Measurements from ENCODE around the gene GRIN2C.

The GRIN2C gene

GRCh38 chr17:74806334-74806733 lies 53.4 kb downstream of the GRIN2C start:
- Mint-ChIP-seq H3K4me3 (no peak overlapping the region), H3K36me3 (ENCODE audit: low read depth) (peaks cover 75% of the 10 kb centered on the region), H3K27ac (no peak overlapping the region), H3K4me1 (ENCODE audit: low read depth) (peaks cover 51% of the 10 kb centered on the region), H3K9me3 (no peaks in the 10 kb centered on the region), H3K27me3 (peaks cover 15% of the 10 kb centered on the region)
- intact Hi-C loops (cut with micrococcal nuclease): no loop called here

- Mint-ChIP-seq H3K4me1 (ENCODE audit: low read depth) (peaks cover 43% of the 10 kb centered on the region), H3K27ac (no peak overlapping the region), H3K9me3 (no peaks in the 10 kb centered on the region), H3K27me3 (peaks cover 15% of the 10 kb centered on the region), H3K4me3 (no peak overlapping the region), H3K36me3 (ENCODE audit: low read depth) (peaks cover 75% of the 10 kb centered on the region)
- intact Hi-C loops (cut with micrococcal nuclease): no loop called here
These were observed 54.1 kb downstream of the GRIN2C start for GRCh38 chr17:74805591-74805991.

GRCh38 chr17:74804683-74805082 lies 55.0 kb downstream of the GRIN2C start:
- peaks cover 75% of the 10 kb centered on the region for H3K36me3 Mint-ChIP-seq (ENCODE audit: low read depth)

GRCh38 chr17:74803971-74804370 lies 55.7 kb downstream of the GRIN2C start:
- Mint-ChIP-seq H3K4me1 (ENCODE audit: low read depth) (peaks cover 27% of the 10 kb centered on the region), H3K27ac (no peak overlapping the region), H3K27me3 (peaks cover 9% of the 10 kb centered on the region), H3K36me3 (ENCODE audit: low read depth) (peaks cover 82% of the 10 kb centered on the region), H3K4me3 (no peak overlapping the region), H3K9me3 (no peaks in the 10 kb centered on the region)
- intact Hi-C loops (cut with micrococcal nuclease): no loop called here

More at GRCh38 chr17:74804683-74805082, 55.0 kb downstream of the GRIN2C start:
- H3K9me3 Mint-ChIP-seq: no peaks in the 10 kb centered on the region
- peaks cover 11% of the 10 kb centered on the region for H3K27me3 Mint-ChIP-seq
- peaks cover 34% of the 10 kb centered on the region for H3K4me1 Mint-ChIP-seq (ENCODE audit: low read depth)
- H3K27ac Mint-ChIP-seq: no peak overlapping the region
- intact Hi-C loops (cut with micrococcal nuclease): no loop called here
- H3K4me3 Mint-ChIP-seq: no peak overlapping the region

GRCh38 chr17:74803388-74803930 lies 56.2 kb downstream of the GRIN2C start:
- H3K27ac Mint-ChIP-seq: no peak overlapping the region
- peaks cover 87% of the 10 kb centered on the region for H3K36me3 Mint-ChIP-seq (ENCODE audit: low read depth)
- H3K4me1 Mint-ChIP-seq (ENCODE audit: low read depth): peaks cover 22% of the 10 kb centered on the region
- intact Hi-C loops (cut with micrococcal nuclease): no loop called here
- no peaks in the 10 kb centered on the region for H3K9me3 Mint-ChIP-seq
- peaks cover 6% of the 10 kb centered on the region for H3K27me3 Mint-ChIP-seq
- no peak overlapping the region for H3K4me3 Mint-ChIP-seq

GRCh38 chr17:74801896-74802295 lies 57.8 kb downstream of the GRIN2C start:
- Mint-ChIP-seq H3K4me3 (no peak overlapping the region), H3K9me3 (no peaks in the 10 kb centered on the region), H3K36me3 (ENCODE audit: low read depth) (peaks cover 92% of the 10 kb centered on the region), H3K27me3 (peaks cover 5% of the 10 kb centered on the region), H3K4me1 (ENCODE audit: low read depth) (peaks cover 6% of the 10 kb centered on the region), H3K27ac (no peak overlapping the region)
- intact Hi-C loops (cut with micrococcal nuclease): no loop called here

- Mint-ChIP-seq H3K9me3 (no peaks in the 10 kb centered on the region), H3K27ac (no peak overlapping the region)
These were observed 59.2 kb downstream of the GRIN2C start for GRCh38 chr17:74800531-74800930.

GRCh38 chr17:74799097-74799496 lies 60.6 kb downstream of the GRIN2C start:
- H3K9me3 Mint-ChIP-seq: no peaks in the 10 kb centered on the region
- H3K27ac Mint-ChIP-seq: no peak overlapping the region
- no peaks in the 10 kb centered on the region for H3K27me3 Mint-ChIP-seq
- no peaks in the 10 kb centered on the region for H3K4me1 Mint-ChIP-seq (ENCODE audit: low read depth)
- peaks cover 92% of the 10 kb centered on the region for H3K36me3 Mint-ChIP-seq (ENCODE audit: low read depth)
- no peak overlapping the region for H3K4me3 Mint-ChIP-seq
- intact Hi-C loops (cut with micrococcal nuclease): no loop called here

More at GRCh38 chr17:74800531-74800930, 59.2 kb downstream of the GRIN2C start:
- Mint-ChIP-seq H3K36me3 (ENCODE audit: low read depth) (peaks cover 92% of the 10 kb centered on the region), H3K27me3 (no peaks in the 10 kb centered on the region), H3K4me3 (no peak overlapping the region), H3K4me1 (ENCODE audit: low read depth) (no peaks in the 10 kb centered on the region)
- intact Hi-C loops (cut with micrococcal nuclease): no loop called here

- Mint-ChIP-seq H3K27ac (no peak overlapping the region), H3K9me3 (no peaks in the 10 kb centered on the region), H3K27me3 (no peaks in the 10 kb centered on the region), H3K36me3 (ENCODE audit: low read depth) (peaks cover 92% of the 10 kb centered on the region), H3K4me3 (no peak overlapping the region), H3K4me1 (ENCODE audit: low read depth) (no peaks in the 10 kb centered on the region)
- intact Hi-C loops (cut with micrococcal nuclease): no loop called here
These were observed 61.4 kb downstream of the GRIN2C start for GRCh38 chr17:74798239-74798707.

- H3K4me3 Mint-ChIP-seq: no peak overlapping the region
- H3K4me1 Mint-ChIP-seq (ENCODE audit: low read depth): no peaks in the 10 kb centered on the region
- H3K27ac Mint-ChIP-seq: no peak overlapping the region
- no peaks in the 10 kb centered on the region for H3K9me3 Mint-ChIP-seq
- H3K27me3 Mint-ChIP-seq: no peaks in the 10 kb centered on the region
- intact Hi-C loops (cut with micrococcal nuclease): no loop called here
- H3K36me3 Mint-ChIP-seq (ENCODE audit: low read depth): peaks cover 96% of the 10 kb centered on the region
These were observed 61.9 kb downstream of the GRIN2C start for GRCh38 chr17:74797824-74798223.

GRCh38 chr17:74796866-74797265 lies 62.8 kb downstream of the GRIN2C start:
- intact Hi-C loops (cut with micrococcal nuclease): no loop called here
- H3K36me3 Mint-ChIP-seq (ENCODE audit: low read depth): peaks cover 100% of the 10 kb centered on the region

GRCh38 chr17:74796211-74796610 lies 63.5 kb downstream of the GRIN2C start:
- no peaks in the 10 kb centered on the region for H3K27me3 Mint-ChIP-seq
- H3K4me3 Mint-ChIP-seq: no peak overlapping the region
- intact Hi-C loops (cut with micrococcal nuclease): no loop called here
- H3K36me3 Mint-ChIP-seq (ENCODE audit: low read depth): peaks cover 100% of the 10 kb centered on the region
- H3K9me3 Mint-ChIP-seq: no peaks in the 10 kb centered on the region
- no peak overlapping the region for H3K27ac Mint-ChIP-seq
- no peaks in the 10 kb centered on the region for H3K4me1 Mint-ChIP-seq (ENCODE audit: low read depth)

More at GRCh38 chr17:74796866-74797265, 62.8 kb downstream of the GRIN2C start:
- Mint-ChIP-seq H3K4me1 (ENCODE audit: low read depth) (no peaks in the 10 kb centered on the region), H3K4me3 (no peak overlapping the region), H3K9me3 (no peaks in the 10 kb centered on the region), H3K27ac (no peak overlapping the region), H3K27me3 (no peaks in the 10 kb centered on the region)

- intact Hi-C loops (cut with micrococcal nuclease): no loop called here
- H3K4me3 Mint-ChIP-seq: no peak overlapping the region
- peaks cover 6% of the 10 kb centered on the region for H3K4me1 Mint-ChIP-seq (ENCODE audit: low read depth)
- no peaks in the 10 kb centered on the region for H3K9me3 Mint-ChIP-seq
- no peaks in the 10 kb centered on the region for H3K27me3 Mint-ChIP-seq
- peaks cover 96% of the 10 kb centered on the region for H3K36me3 Mint-ChIP-seq (ENCODE audit: low read depth)
- H3K27ac Mint-ChIP-seq: no peak overlapping the region
These were observed 64.2 kb downstream of the GRIN2C start for GRCh38 chr17:74795327-74796020.

GRCh38 chr17:74792586-74793105 lies 67.0 kb downstream of the GRIN2C start:
- Mint-ChIP-seq H3K36me3 (ENCODE audit: low read depth) (peaks cover 92% of the 10 kb centered on the region), H3K9me3 (no peaks in the 10 kb centered on the region)

More at GRCh38 chr17:74792586-74793105, 67.0 kb downstream of the GRIN2C start:
- intact Hi-C loops (cut with micrococcal nuclease): no loop called here
- no peaks in the 10 kb centered on the region for H3K27me3 Mint-ChIP-seq
- H3K4me3 Mint-ChIP-seq: no peak overlapping the region
- peaks cover 28% of the 10 kb centered on the region for H3K4me1 Mint-ChIP-seq (ENCODE audit: low read depth)
- no peak overlapping the region for H3K27ac Mint-ChIP-seq

Data from dendritic cell treated with granulocyte-macrophage colony-stimulating factor and Interleukin-4, amounts not matched to agents 40 ng/mL and 50 ng/mL, for 4 days (primary cell).